Suprapubic skin (tissue), 4 donors: ENCODE measurements around the gene CCDC40.
A peak's percentile ranks its signal among the peaks of the same experiment; 100 is the strongest.

ENCODE experiments used
- POLR2A ChIP-seq, 2 donors: fragments of 450-650 bp; IDR thresholded peaks; one replicate each; pipeline ENCODE4 v1.6.1; 2017; ENCODE audit warnings: antibody characterized with exemption in 2 of 2, mild to moderate bottlenecking in 2 of 2, moderate library complexity in 2 of 2
- POLR2AphosphoS5 ChIP-seq, 3 donors: sonication (generic); formaldehyde crosslinking; IDR thresholded peaks; one replicate each; pipeline ENCODE4 v1.6.1; 2017; ENCODE audit warnings: antibody characterized with exemption in 3 of 3
- TF ChIP-seq, protein P1 (sequence below), 2 donors: fragments of 200-600 bp in 1 of 2; fragments of 450-650 bp in 1 of 2; sonication (generic) in 1 of 2; IDR thresholded peaks; one replicate each; pipeline ENCODE4 v1.5.1; 2016 to 2019; ENCODE audit warnings: antibody characterized with exemption in 2 of 2, mild to moderate bottlenecking in 1 of 2, moderate library complexity in 1 of 2

- TF ChIP-seq, protein P1, sequence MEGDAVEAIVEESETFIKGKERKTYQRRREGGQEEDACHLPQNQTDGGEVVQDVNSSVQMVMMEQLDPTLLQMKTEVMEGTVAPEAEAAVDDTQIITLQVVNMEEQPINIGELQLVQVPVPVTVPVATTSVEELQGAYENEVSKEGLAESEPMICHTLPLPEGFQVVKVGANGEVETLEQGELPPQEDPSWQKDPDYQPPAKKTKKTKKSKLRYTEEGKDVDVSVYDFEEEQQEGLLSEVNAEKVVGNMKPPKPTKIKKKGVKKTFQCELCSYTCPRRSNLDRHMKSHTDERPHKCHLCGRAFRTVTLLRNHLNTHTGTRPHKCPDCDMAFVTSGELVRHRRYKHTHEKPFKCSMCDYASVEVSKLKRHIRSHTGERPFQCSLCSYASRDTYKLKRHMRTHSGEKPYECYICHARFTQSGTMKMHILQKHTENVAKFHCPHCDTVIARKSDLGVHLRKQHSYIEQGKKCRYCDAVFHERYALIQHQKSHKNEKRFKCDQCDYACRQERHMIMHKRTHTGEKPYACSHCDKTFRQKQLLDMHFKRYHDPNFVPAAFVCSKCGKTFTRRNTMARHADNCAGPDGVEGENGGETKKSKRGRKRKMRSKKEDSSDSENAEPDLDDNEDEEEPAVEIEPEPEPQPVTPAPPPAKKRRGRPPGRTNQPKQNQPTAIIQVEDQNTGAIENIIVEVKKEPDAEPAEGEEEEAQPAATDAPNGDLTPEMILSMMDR (IDR thresholded peaks at IDR 0.05): no peak
- TF ChIP-seq POLR2AphosphoS5 (IDR thresholded peaks at IDR 0.05) (peak in 1 of 3 donors; percentile 57), POLR2A (IDR thresholded peaks at IDR 0.05) (no peak)
These were observed at the start of gene CCDC40 for GRCh38 chr17:80035937-80036714.
